NCI-H82 (cell line): ENCODE data around the gene PKIG.

Experiments used
- DNase-seq: peaks from one replicate; lab custom pipeline; 2025; lab: John Stamatoyannopoulos, UW

Gene PKIG

GRCh38 chr20:44596876-44597275 lies 14.5 kb downstream of the PKIG start:
- DNase-seq, result no peak

- DNase-seq, result no peak
These were observed 15.1 kb downstream of the PKIG start for GRCh38 chr20:44597516-44597915.

- DNase-seq, result no peak
These were observed 15.6 kb downstream of the PKIG start for GRCh38 chr20:44597930-44598329.

GRCh38 chr20:44598423-44599305 lies 16.3 kb downstream of the PKIG start:
- DNase-seq, result no peak

- DNase-seq, result no peak
These were observed 17.3 kb downstream of the PKIG start for GRCh38 chr20:44599715-44600114.

- DNase-seq, result no peak
These were observed 17.9 kb downstream of the PKIG start for GRCh38 chr20:44600301-44600700.

- no peak for DNase-seq
These were observed 18.4 kb downstream of the PKIG start for GRCh38 chr20:44600758-44601201.

GRCh38 chr20:44601236-44601671 lies 18.9 kb downstream of the PKIG start:
- no peak for DNase-seq

- DNase-seq, result no peak
These were observed 19.4 kb downstream of the PKIG start for GRCh38 chr20:44601801-44602204.

- DNase-seq, result peak; percentile 43
These were observed 20.9 kb downstream of the PKIG start for GRCh38 chr20:44603327-44603726.

GRCh38 chr20:44606725-44607441 lies 24.5 kb downstream of the PKIG start:
- no peak for DNase-seq

GRCh38 chr20:44609006-44609515 lies 26.7 kb downstream of the PKIG start:
- no peak for DNase-seq

GRCh38 chr20:44609516-44610312 lies 27.3 kb downstream of the PKIG start:
- DNase-seq, result peak; percentile 93

- DNase-seq, result no peak
These were observed 28.1 kb downstream of the PKIG start for GRCh38 chr20:44610313-44610962.

GRCh38 chr20:44613575-44613974 lies 31.2 kb downstream of the PKIG start:
- no peak for DNase-seq

- DNase-seq, result no peak
These were observed 32.1 kb downstream of the PKIG start for GRCh38 chr20:44614525-44614924.

GRCh38 chr20:44615169-44615791 lies 32.9 kb downstream of the PKIG start:
- no peak for DNase-seq

GRCh38 chr20:44615876-44616603 lies 33.7 kb downstream of the PKIG start:
- no peak for DNase-seq

- no peak for DNase-seq
These were observed 34.2 kb downstream of the PKIG start for GRCh38 chr20:44616604-44616964.

- DNase-seq, result no peak
These were observed 35.9 kb downstream of the PKIG start for GRCh38 chr20:44618318-44618731.
